H9 (cell line): Measurements from ENCODE around the gene MCF2L. TPM values are rescaled to one million over a fixed set of nuclear protein-coding genes. Genes with fewer than 3 reads are reported as not detected.

Experiments
- DNase-seq: peaks from one replicate; pipeline ENCODE4 v3.0.0-alpha.2; 2017
- H2AFZ ChIP-seq: one replicate; pipeline ENCODE4 v1.6.1; 2013; ENCODE audit warnings: mild to moderate bottlenecking, low read length, control low read depth, moderate library complexity
- H2AK5ac ChIP-seq: 2 replicates; pipeline ENCODE4 v1.6.1; 2013; ENCODE audit warnings: low read length, control low read depth, mixed read lengths; ENCODE audit not compliant: insufficient read length
- H2BK120ac ChIP-seq: one replicate; pipeline ENCODE4 v1.6.1; 2013; ENCODE audit warnings: low read depth, mild to moderate bottlenecking, low read length, control low read depth, inconsistent platforms; ENCODE audit not compliant: poor library complexity, severe bottlenecking
- H2BK12ac ChIP-seq: 2 replicates; pipeline ENCODE4 v1.6.1; 2013; ENCODE audit warnings: low read length, control low read depth, mixed read lengths, low read depth; ENCODE audit not compliant: insufficient read length
- H2BK15ac ChIP-seq: 2 replicates; pipeline ENCODE4 v1.6.1; 2013; ENCODE audit warnings: low read depth, low read length, control low read depth
- H2BK20ac ChIP-seq: one replicate; pipeline ENCODE4 v1.6.1; 2013; ENCODE audit warnings: low read depth, mild to moderate bottlenecking, low read length, control low read depth, inconsistent platforms; ENCODE audit not compliant: poor library complexity, severe bottlenecking
- H2BK5ac ChIP-seq: 2 replicates; pipeline ENCODE4 v1.6.1; 2013; ENCODE audit warnings: low read length, control low read depth, mixed read lengths; ENCODE audit not compliant: insufficient read length
- H3K14ac ChIP-seq: 2 replicates; pipeline ENCODE4 v1.6.1; 2013; ENCODE audit warnings: low read length, control low read depth; ENCODE audit not compliant: insufficient read depth
- H3K18ac ChIP-seq: 2 replicates; pipeline ENCODE4 v1.6.1; 2013; ENCODE audit warnings: low read depth, mild to moderate bottlenecking, mixed read lengths, low read length, control low read depth; ENCODE audit not compliant: insufficient read length
- H3K23ac ChIP-seq: 2 replicates; pipeline ENCODE4 v1.6.1; 2013; ENCODE audit warnings: low read length, control low read depth, mixed read lengths, low read depth; ENCODE audit not compliant: insufficient read length
- H3K23me2 ChIP-seq: 2 replicates; pipeline ENCODE4 v1.6.1; 2013; ENCODE audit warnings: low read depth, mild to moderate bottlenecking, mixed read lengths, low read length, control low read depth; ENCODE audit not compliant: insufficient read length, poor library complexity, severe bottlenecking
- H3K27ac ChIP-seq: 2 replicates; pipeline ENCODE4 v1.5.1; 2013; ENCODE audit warnings: low read length, control low read depth, mixed read lengths, low read depth; ENCODE audit not compliant: insufficient read length
- H3K27me3 ChIP-seq: 2 replicates; pipeline ENCODE4 v1.6.1; 2013; ENCODE audit warnings: low read length, control low read depth, inconsistent platforms; ENCODE audit not compliant: insufficient read depth
- H3K4ac ChIP-seq: 2 replicates; pipeline ENCODE4 v1.6.1; 2013; ENCODE audit warnings: low read depth, mild to moderate bottlenecking, control low read depth, inconsistent platforms, low read length, moderate library complexity
- H3K4me1 ChIP-seq: 2 replicates; pipeline ENCODE4 v1.6.1; 2013; ENCODE audit warnings: low read length, control low read depth, inconsistent platforms; ENCODE audit not compliant: insufficient read depth
- H3K4me2 ChIP-seq: 2 replicates; pipeline ENCODE4 v1.6.1; 2013; ENCODE audit warnings: low read length, control low read depth, mixed read lengths; ENCODE audit not compliant: insufficient read length, insufficient read depth
- H3K56ac ChIP-seq: 2 replicates; pipeline ENCODE4 v1.6.1; 2013; ENCODE audit warnings: low read depth, mild to moderate bottlenecking, mixed read lengths, low read length, control low read depth; ENCODE audit not compliant: insufficient read length
- H3K79me1 ChIP-seq: 2 replicates; pipeline ENCODE4 v1.6.1; 2013; ENCODE audit warnings: low read depth, mild to moderate bottlenecking, moderate library complexity, low read length, control low read depth, inconsistent platforms; ENCODE audit not compliant: insufficient read depth, poor library complexity, severe bottlenecking
- H3K79me2 ChIP-seq: 2 replicates; pipeline ENCODE4 v1.6.1; 2013; ENCODE audit warnings: low read length, control low read depth, inconsistent platforms; ENCODE audit not compliant: insufficient read depth
- H3K9ac ChIP-seq: 2 replicates; pipeline ENCODE4 v1.6.1; 2013; ENCODE audit warnings: low read length, control low read depth, mixed read lengths; ENCODE audit not compliant: insufficient read length; ENCODE audit errors: extremely low read depth
- H3K9me3 ChIP-seq: one replicate; pipeline ENCODE4 v1.6.1; 2013; ENCODE audit warnings: low read depth, low read length, inconsistent platforms; ENCODE audit not compliant: control insufficient read depth
- H3T11ph ChIP-seq: one replicate; pipeline ENCODE4 v1.6.1; 2013; ENCODE audit warnings: mild to moderate bottlenecking, low read length, control low read depth, inconsistent platforms
- H4K20me1 ChIP-seq: one replicate; pipeline ENCODE4 v1.6.1; 2013; ENCODE audit not compliant: control insufficient read depth, insufficient read length, insufficient read depth
- H4K5ac ChIP-seq: 2 replicates; pipeline ENCODE4 v1.6.1; 2013; ENCODE audit warnings: low read depth, mild to moderate bottlenecking, mixed read lengths, low read length, control low read depth; ENCODE audit not compliant: insufficient read length
- H4K8ac ChIP-seq: replicated peaks from 2 replicates; pipeline ENCODE4 v1.6.1; 2013; ENCODE audit warnings: low read length, control low read depth, mixed read lengths, low read depth; ENCODE audit not compliant: insufficient read length
- H4K91ac ChIP-seq: 2 replicates; pipeline ENCODE4 v1.6.1; 2013; ENCODE audit warnings: low read depth, mild to moderate bottlenecking, moderate library complexity, mixed read lengths, low read length, control low read depth; ENCODE audit not compliant: insufficient read length
- H3K27ac Mint-ChIP-seq, 3 experiments: 2 replicates in 2 of 3; 3 replicates in 1 of 3; pipeline ENCODE4 v1.8.0; 2020 to 2021; ENCODE audit warnings: mixed read lengths in 3 of 3, mild to moderate bottlenecking in 1 of 3, moderate library complexity in 1 of 3
- H3K27me3 Mint-ChIP-seq: 2 replicates; pipeline ENCODE4 v1.8.0; 2021; ENCODE audit warnings: low read depth, mild to moderate bottlenecking, moderate library complexity, mixed read lengths
- H3K36me3 Mint-ChIP-seq, 3 experiments: 2 replicates in 2 of 3; 3 replicates in 1 of 3; pipeline ENCODE4 v1.8.0; 2020 to 2021; ENCODE audit warnings: low read depth in 3 of 3, mixed read lengths in 3 of 3; ENCODE audit not compliant: insufficient read depth in 1 of 3
- H3K4me1 Mint-ChIP-seq, 2 experiments: 2 replicates each; pipeline ENCODE4 v1.8.0; 2020; ENCODE audit warnings: mixed read lengths in 2 of 2
- H3K4me3 Mint-ChIP-seq, 2 experiments: 2 replicates in 1 of 2; 3 replicates in 1 of 2; pipeline ENCODE4 v1.8.0; 2020 to 2021; ENCODE audit warnings: mild to moderate bottlenecking in 2 of 2, mixed read lengths in 2 of 2, moderate library complexity in 1 of 2
- H3K9me3 Mint-ChIP-seq, 2 experiments: 2 replicates in 1 of 2; 3 replicates in 1 of 2; pipeline ENCODE4 v1.8.0; 2020; ENCODE audit warnings: mild to moderate bottlenecking in 2 of 2, mixed read lengths in 2 of 2, moderate library complexity in 1 of 2
- WGBS: extraction: QIAGEN DNeasy Blood & Tissue Kit; methylation state at CpG from one replicate; pipeline ENCODE4 v1.1.7; 2013; ENCODE audit warnings: missing lambda C conversion rate, low lambda C conversion rate, mixed read lengths; ENCODE audit not compliant: insufficient read length; ENCODE audit errors: extremely low coverage; 5-methylcytosine and 5-hydroxymethylcytosine counted together
- total RNA-seq: library from RNA; stranded (reverse); gene quantifications from 2 replicates; pipeline ENCODE4 v1.2.1, GENCODE V29; 2021
- TF ChIP-seq, protein P1 (sequence below): fragments of 200-600 bp; sonication (generic); conservative IDR thresholded peaks from 3 replicates; pipeline ENCODE4 v1.8.0; 2021; ENCODE audit warnings: antibody characterized with exemption, mild to moderate bottlenecking

The MCF2L gene
- total RNA-seq, 1 experiment from 2014 or later, result 18.5 TPM

- Histone ChIP-seq H2BK5ac (no peak overlapping the region), H2BK15ac (no peak overlapping the region), H3K14ac (no peak overlapping the region), H3K27me3 (no peaks in the 10 kb centered on the region), H3K23me2 (no peaks in the 10 kb centered on the region), H3K27ac (no peak overlapping the region), H3K4ac (no peak overlapping the region), H3T11ph (no peak overlapping the region), H2BK120ac (no peak overlapping the region), H4K8ac (no peak overlapping the region), H2AK5ac (no peak overlapping the region), H4K5ac (no peak overlapping the region), H2BK12ac (no peak overlapping the region), H3K23ac (no peak overlapping the region), H3K4me1 (no peaks in the 10 kb centered on the region; the same call in 1 of the 2 replicates), H3K18ac (no peak overlapping the region), H3K4me2 (no peak overlapping the region), H3K79me2 (no peaks in the 10 kb centered on the region), H2AFZ (no peak overlapping the region), H2BK20ac (peak overlapping the region; percentile 60), H3K9ac (no peak overlapping the region), H3K79me1 (no peaks in the 10 kb centered on the region), H4K91ac (no peak overlapping the region), H3K9me3 (no peaks in the 10 kb centered on the region), H3K56ac (no peak overlapping the region), H4K20me1 (no peaks in the 10 kb centered on the region)
- no peaks in the 10 kb centered on the region; the same call in 1 of the 2 replicates for H3K27me3 Mint-ChIP-seq
- H3K9me3 Mint-ChIP-seq, result no peaks in the 10 kb centered on the region; a peak in 1 of 5 replicates
- TF ChIP-seq, protein P1, sequence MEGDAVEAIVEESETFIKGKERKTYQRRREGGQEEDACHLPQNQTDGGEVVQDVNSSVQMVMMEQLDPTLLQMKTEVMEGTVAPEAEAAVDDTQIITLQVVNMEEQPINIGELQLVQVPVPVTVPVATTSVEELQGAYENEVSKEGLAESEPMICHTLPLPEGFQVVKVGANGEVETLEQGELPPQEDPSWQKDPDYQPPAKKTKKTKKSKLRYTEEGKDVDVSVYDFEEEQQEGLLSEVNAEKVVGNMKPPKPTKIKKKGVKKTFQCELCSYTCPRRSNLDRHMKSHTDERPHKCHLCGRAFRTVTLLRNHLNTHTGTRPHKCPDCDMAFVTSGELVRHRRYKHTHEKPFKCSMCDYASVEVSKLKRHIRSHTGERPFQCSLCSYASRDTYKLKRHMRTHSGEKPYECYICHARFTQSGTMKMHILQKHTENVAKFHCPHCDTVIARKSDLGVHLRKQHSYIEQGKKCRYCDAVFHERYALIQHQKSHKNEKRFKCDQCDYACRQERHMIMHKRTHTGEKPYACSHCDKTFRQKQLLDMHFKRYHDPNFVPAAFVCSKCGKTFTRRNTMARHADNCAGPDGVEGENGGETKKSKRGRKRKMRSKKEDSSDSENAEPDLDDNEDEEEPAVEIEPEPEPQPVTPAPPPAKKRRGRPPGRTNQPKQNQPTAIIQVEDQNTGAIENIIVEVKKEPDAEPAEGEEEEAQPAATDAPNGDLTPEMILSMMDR, result no peak
- H3K4me3 Mint-ChIP-seq, result no peak overlapping the region
- no peak overlapping the region; a peak in 1 of 7 replicates for H3K27ac Mint-ChIP-seq
- no CpG with 5 or more reads among the region's 31 CpGs for WGBS
- H3K36me3 Mint-ChIP-seq, result no peaks in the 10 kb centered on the region; a peak in 1 of 7 replicates
- H3K4me1 Mint-ChIP-seq, result peaks cover 5 to 18% of the 10 kb centered on the region in 2 experiments
- no peak for DNase-seq
These were observed 85.0 kb downstream of the MCF2L start for GRCh38 chr13:113053801-113054604.
